Medulla oblongata (tissue), 1 donor: ENCODE results near the gene PRRX2.
"Not testable (repeated sequence)": the region's sequence is repeated elsewhere in the genome, so short reads cannot be mapped to it uniquely, and the experiment has no call there.

Experiments used
- DNase-seq: peaks from one replicate; pipeline ENCODE4 v3.0.0-alpha.2; 2015; ENCODE audit errors: extremely low spot score

Gene PRRX2

GRCh38 chr9:129759319-129759718 is 93.9 kb downstream of the PRRX2 start:
- DNase-seq = no peak

GRCh38 chr9:129759804-129760502 is 94.5 kb downstream of the PRRX2 start:
- no peak for DNase-seq

- DNase-seq = not testable (repeated sequence)
Measured at GRCh38 chr9:129760784-129761183, 95.3 kb downstream of the PRRX2 start.

GRCh38 chr9:129761293-129761900 is 96.0 kb downstream of the PRRX2 start:
- DNase-seq = no peak

- DNase-seq = no peak
Measured at GRCh38 chr9:129761901-129762369, 96.5 kb downstream of the PRRX2 start.

GRCh38 chr9:129762370-129762984 is 97.0 kb downstream of the PRRX2 start:
- DNase-seq = not testable (repeated sequence)

- DNase-seq = no peak
Measured at GRCh38 chr9:129762985-129763926, 97.8 kb downstream of the PRRX2 start.

- no peak for DNase-seq
Measured at GRCh38 chr9:129765764-129766317, 100.4 kb downstream of the PRRX2 start.

GRCh38 chr9:129768486-129768885 is 103.0 kb downstream of the PRRX2 start:
- no peak for DNase-seq

- DNase-seq = no peak
Measured at GRCh38 chr9:129769669-129770068, 104.2 kb downstream of the PRRX2 start.

GRCh38 chr9:129770741-129771140 is 105.3 kb downstream of the PRRX2 start:
- no peak for DNase-seq
